SU-DHL-6 (cell line): ENCODE results near the gene PAN3.

ENCODE experiments used
- H2AFZ ChIP-seq: fragments of 200-600 bp; sonication (generic); 2 replicates; pipeline ENCODE4 v1.6.1; 2014; ENCODE audit warnings: low read depth, mild to moderate bottlenecking, moderate library complexity, mixed read lengths, antibody characterized with exemption, low read length; ENCODE audit not compliant: severe bottlenecking
- H3F3A ChIP-seq: fragments of 200-600 bp; shearing (Covaris generic); 2 replicates; pipeline ENCODE4 v1.6.0; 2016; ENCODE audit warnings: antibody characterized with exemption, mild to moderate bottlenecking; ENCODE audit not compliant: insufficient read depth
- H3K27ac ChIP-seq: fragments of 200-600 bp; sonication (generic); 2 replicates; pipeline ENCODE4 v1.5.1; 2016; ENCODE audit warnings: low read depth, mild to moderate bottlenecking, low read length, moderate library complexity, mixed read lengths
- H3K27me3 ChIP-seq: fragments of 200-600 bp; sonication (generic), shearing (Covaris generic); 2 replicates; pipeline ENCODE4 v1.6.0; 2014; ENCODE audit warnings: mild to moderate bottlenecking, low read length
- H3K36me3 ChIP-seq: fragments of 200-600 bp; sonication (generic); 2 replicates; pipeline ENCODE4 v1.6.1; 2014; ENCODE audit warnings: mild to moderate bottlenecking, low read length, mixed read lengths
- H3K4me2 ChIP-seq: fragments of 300-600, 200-600 bp; shearing (Covaris generic), sonication (generic); 2 replicates; pipeline ENCODE4 v1.6.0; 2014; ENCODE audit warnings: low read length, low read depth, mild to moderate bottlenecking; ENCODE audit not compliant: poor library complexity, severe bottlenecking
- H3K4me3 ChIP-seq: fragments of 200-600 bp; sonication (generic); 2 replicates; pipeline ENCODE4 v1.5.1; 2014; ENCODE audit warnings: antibody characterized with exemption, low read length, mild to moderate bottlenecking, mixed read lengths; ENCODE audit not compliant: insufficient read depth, poor library complexity, severe bottlenecking
- H3K79me2 ChIP-seq: fragments of 200-600 bp; sonication (generic); 2 replicates; pipeline ENCODE4 v1.6.1; 2014; ENCODE audit warnings: mild to moderate bottlenecking, low read length, moderate library complexity; ENCODE audit not compliant: insufficient read depth
- H3K9ac ChIP-seq: fragments of 200-600 bp; sonication (generic); 2 replicates; pipeline ENCODE4 v1.7.0; 2014; ENCODE audit warnings: mild to moderate bottlenecking, low read length
- H3K9me2 ChIP-seq: fragments of 200-600 bp; sonication (generic); replicated peaks from 2 replicates; pipeline ENCODE4 v1.6.1; 2014; ENCODE audit warnings: low read length; ENCODE audit not compliant: insufficient read depth
- H3K9me3 ChIP-seq: fragments of 200-600 bp; sonication (generic); 2 replicates; pipeline ENCODE4 v1.6.1; 2014; ENCODE audit warnings: low read length, mixed read lengths; ENCODE audit not compliant: insufficient read depth
- H4K20me1 ChIP-seq: fragments of 200-600 bp; sonication (generic); 2 replicates; pipeline ENCODE4 v1.6.1; 2014; ENCODE audit warnings: low read depth, mild to moderate bottlenecking, antibody characterized with exemption, low read length, moderate library complexity, mixed read lengths
- EZH2phosphoT487 ChIP-seq: fragments of 200-600 bp; sonication (generic), shearing (Covaris generic); conservative IDR thresholded peaks from 2 replicates; pipeline ENCODE4 v1.6.1; 2018; ENCODE audit warnings: mild to moderate bottlenecking, antibody characterized with exemption, low read length, moderate library complexity, mixed read lengths
- TF ChIP-seq, protein P1 (sequence below): fragments of 200-600 bp; sonication (generic); IDR thresholded peaks from one replicate; pipeline ENCODE4 v1.5.1; 2017; ENCODE audit warnings: antibody characterized with exemption, mild to moderate bottlenecking, low read length, moderate library complexity; ENCODE audit not compliant: insufficient read depth, poor library complexity, severe bottlenecking

PAN3 gene

DNA sequence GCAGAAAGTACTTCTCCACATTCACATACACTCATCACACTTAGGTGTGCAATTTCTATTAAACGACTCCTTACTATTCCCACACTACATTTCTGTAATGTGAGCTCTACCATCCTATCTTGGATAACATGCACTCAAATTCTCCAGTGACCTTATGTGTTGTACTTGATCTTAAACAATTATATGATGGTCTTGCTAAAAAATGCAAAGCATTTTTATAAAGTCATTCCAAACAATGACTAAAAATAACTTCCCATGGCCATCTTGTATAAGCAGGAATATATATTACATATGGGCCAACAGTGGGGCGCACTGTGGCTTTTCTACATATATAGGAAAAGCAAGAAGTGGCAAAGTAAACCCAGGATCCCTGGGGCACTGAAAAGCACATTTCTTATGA lies 201.1 kb downstream of the PAN3 start:
- Histone ChIP-seq H3K4me2 (no peak overlapping the region), H3F3A (no peaks in the 10 kb centered on the region), H3K36me3 (no peaks in the 10 kb centered on the region), H3K9ac (no peak overlapping the region), H3K9me3 (no peaks in the 10 kb centered on the region), H4K20me1 (no peaks in the 10 kb centered on the region), H3K27me3 (no peaks in the 10 kb centered on the region), H3K79me2 (no peaks in the 10 kb centered on the region), H3K9me2 (no peaks in the 10 kb centered on the region), H3K27ac (no peak overlapping the region), H3K4me3 (no peak overlapping the region), H2AFZ (no peak overlapping the region)
- TF ChIP-seq, protein P1, sequence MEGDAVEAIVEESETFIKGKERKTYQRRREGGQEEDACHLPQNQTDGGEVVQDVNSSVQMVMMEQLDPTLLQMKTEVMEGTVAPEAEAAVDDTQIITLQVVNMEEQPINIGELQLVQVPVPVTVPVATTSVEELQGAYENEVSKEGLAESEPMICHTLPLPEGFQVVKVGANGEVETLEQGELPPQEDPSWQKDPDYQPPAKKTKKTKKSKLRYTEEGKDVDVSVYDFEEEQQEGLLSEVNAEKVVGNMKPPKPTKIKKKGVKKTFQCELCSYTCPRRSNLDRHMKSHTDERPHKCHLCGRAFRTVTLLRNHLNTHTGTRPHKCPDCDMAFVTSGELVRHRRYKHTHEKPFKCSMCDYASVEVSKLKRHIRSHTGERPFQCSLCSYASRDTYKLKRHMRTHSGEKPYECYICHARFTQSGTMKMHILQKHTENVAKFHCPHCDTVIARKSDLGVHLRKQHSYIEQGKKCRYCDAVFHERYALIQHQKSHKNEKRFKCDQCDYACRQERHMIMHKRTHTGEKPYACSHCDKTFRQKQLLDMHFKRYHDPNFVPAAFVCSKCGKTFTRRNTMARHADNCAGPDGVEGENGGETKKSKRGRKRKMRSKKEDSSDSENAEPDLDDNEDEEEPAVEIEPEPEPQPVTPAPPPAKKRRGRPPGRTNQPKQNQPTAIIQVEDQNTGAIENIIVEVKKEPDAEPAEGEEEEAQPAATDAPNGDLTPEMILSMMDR, result no peak
- no peak for TF ChIP-seq EZH2phosphoT487

DNA sequence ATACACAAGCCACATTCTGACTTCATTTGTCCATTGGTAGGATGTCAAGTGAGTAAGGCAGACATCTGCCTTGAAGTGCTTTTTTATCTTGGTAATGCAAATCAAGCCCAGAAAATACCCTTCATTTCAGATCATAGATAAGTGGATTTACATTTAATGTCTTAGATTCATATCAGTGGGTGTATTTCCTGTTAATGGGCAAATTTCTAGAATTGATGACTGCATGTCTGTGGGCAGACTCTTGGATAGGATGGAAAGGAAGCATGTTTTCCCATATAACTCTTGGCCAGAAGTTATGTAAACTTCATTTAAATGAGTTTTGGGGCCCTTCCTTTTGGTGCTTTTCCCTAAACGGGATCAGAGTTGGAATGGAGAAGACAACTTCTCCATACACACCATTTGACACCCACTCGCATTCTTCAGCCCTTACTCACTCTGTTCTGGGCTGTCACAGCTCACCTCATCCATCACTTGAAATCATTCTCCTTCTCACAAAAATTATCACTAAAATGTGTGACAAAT lies 202.0 kb downstream of the PAN3 start:
- Histone ChIP-seq H3K27ac (no peak overlapping the region), H3K4me2 (no peak overlapping the region), H3K9me3 (no peaks in the 10 kb centered on the region), H4K20me1 (no peaks in the 10 kb centered on the region), H3F3A (no peaks in the 10 kb centered on the region), H3K9ac (no peak overlapping the region), H2AFZ (no peak overlapping the region), H3K79me2 (no peaks in the 10 kb centered on the region), H3K4me3 (no peak overlapping the region), H3K27me3 (no peaks in the 10 kb centered on the region), H3K9me2 (no peaks in the 10 kb centered on the region), H3K36me3 (no peaks in the 10 kb centered on the region)
- TF ChIP-seq, protein P1, result no peak
- TF ChIP-seq EZH2phosphoT487, result no peak

DNA sequence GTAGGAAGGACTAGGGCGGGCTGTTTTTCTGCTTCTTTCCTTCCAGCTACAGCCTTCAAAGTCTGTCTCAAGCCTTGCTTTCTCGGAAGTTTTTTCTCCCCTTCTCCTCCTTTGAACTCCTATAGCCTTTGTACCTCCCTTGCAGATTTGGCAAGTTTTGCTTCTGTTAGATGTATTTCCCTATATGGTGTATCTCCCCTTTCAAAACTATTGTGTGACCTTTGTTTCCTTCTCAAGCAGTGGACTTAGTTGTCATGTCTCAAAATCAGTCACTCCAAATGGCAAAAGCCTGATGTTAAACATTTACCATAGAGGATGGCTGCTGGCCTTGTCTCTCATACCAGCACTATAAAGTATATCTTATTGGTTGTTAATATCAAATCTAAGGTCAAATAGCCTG lies 203.9 kb downstream of the PAN3 start:
- Histone ChIP-seq H3K9me2 (no peaks in the 10 kb centered on the region), H3K4me2 (no peak overlapping the region), H3K9ac (no peak overlapping the region), H3K27me3 (no peaks in the 10 kb centered on the region), H3K4me3 (no peak overlapping the region), H4K20me1 (no peaks in the 10 kb centered on the region), H2AFZ (no peak overlapping the region), H3F3A (no peaks in the 10 kb centered on the region), H3K79me2 (no peaks in the 10 kb centered on the region), H3K9me3 (no peaks in the 10 kb centered on the region), H3K27ac (no peak overlapping the region), H3K36me3 (no peaks in the 10 kb centered on the region)
- TF ChIP-seq, protein P1, result no peak
- TF ChIP-seq EZH2phosphoT487, result no peak
